ENCODE results near the gene TOMM34.

DNA sequence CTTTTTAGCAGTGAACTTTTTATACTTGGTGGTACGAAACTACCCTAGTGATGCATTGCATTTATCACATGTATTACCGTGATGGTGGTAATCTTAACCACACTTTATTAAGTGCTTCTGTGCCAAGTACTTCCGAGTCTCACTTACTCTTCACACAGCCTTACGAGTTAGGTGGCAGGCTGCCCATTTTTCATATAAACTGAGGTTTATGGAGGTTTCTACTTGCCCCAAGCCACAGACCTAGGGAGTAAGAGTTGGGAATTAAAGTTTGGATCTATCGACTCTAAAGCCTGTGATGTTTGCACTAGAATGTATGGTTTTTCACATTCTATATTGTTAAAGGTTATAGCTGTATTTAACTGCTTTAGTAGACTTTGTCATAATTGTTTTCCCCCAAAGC lies 55.8 kb downstream of the TOMM34 start:
- TF ChIP-seq, protein P1, sequence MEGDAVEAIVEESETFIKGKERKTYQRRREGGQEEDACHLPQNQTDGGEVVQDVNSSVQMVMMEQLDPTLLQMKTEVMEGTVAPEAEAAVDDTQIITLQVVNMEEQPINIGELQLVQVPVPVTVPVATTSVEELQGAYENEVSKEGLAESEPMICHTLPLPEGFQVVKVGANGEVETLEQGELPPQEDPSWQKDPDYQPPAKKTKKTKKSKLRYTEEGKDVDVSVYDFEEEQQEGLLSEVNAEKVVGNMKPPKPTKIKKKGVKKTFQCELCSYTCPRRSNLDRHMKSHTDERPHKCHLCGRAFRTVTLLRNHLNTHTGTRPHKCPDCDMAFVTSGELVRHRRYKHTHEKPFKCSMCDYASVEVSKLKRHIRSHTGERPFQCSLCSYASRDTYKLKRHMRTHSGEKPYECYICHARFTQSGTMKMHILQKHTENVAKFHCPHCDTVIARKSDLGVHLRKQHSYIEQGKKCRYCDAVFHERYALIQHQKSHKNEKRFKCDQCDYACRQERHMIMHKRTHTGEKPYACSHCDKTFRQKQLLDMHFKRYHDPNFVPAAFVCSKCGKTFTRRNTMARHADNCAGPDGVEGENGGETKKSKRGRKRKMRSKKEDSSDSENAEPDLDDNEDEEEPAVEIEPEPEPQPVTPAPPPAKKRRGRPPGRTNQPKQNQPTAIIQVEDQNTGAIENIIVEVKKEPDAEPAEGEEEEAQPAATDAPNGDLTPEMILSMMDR (conservative IDR thresholded peaks at IDR 0.05; ENCODE audit: low read length), result no peak
- TF ChIP-seq EZH2phosphoT487 (IDR thresholded peaks at IDR 0.05; ENCODE audit: borderline replicate concordance, low read depth, low read length), result no peak

Data from OCI-LY7 (cell line).